Tibial nerve (tissue), 4 donors: Measurements from ENCODE around the gene CFHR5.

Experiments used
- EP300 ChIP-seq, 2 donors: sonication (generic); formaldehyde crosslinking; IDR thresholded peaks; one replicate each; pipeline ENCODE4 v1.6.1; 2017; ENCODE audit warnings: antibody characterized with exemption in 2 of 2, mild to moderate bottlenecking in 1 of 2
- POLR2A ChIP-seq, 2 donors: fragments of 450-650 bp; IDR thresholded peaks; one replicate each; pipeline ENCODE4 v1.6.1; 2017; ENCODE audit warnings: antibody characterized with exemption in 2 of 2, mild to moderate bottlenecking in 2 of 2, moderate library complexity in 2 of 2
- TF ChIP-seq, protein P1 (sequence below), 5 experiments: fragments of 200-600 bp in 3 of 5; fragments of 450-650 bp in 2 of 5; sonication (generic) in 3 of 5; IDR thresholded peaks; one replicate each; pipeline ENCODE4 v1.5.1; 2016 to 2019; ENCODE audit warnings: antibody characterized with exemption in 5 of 5, mild to moderate bottlenecking in 3 of 5, moderate library complexity in 2 of 5

DNA sequence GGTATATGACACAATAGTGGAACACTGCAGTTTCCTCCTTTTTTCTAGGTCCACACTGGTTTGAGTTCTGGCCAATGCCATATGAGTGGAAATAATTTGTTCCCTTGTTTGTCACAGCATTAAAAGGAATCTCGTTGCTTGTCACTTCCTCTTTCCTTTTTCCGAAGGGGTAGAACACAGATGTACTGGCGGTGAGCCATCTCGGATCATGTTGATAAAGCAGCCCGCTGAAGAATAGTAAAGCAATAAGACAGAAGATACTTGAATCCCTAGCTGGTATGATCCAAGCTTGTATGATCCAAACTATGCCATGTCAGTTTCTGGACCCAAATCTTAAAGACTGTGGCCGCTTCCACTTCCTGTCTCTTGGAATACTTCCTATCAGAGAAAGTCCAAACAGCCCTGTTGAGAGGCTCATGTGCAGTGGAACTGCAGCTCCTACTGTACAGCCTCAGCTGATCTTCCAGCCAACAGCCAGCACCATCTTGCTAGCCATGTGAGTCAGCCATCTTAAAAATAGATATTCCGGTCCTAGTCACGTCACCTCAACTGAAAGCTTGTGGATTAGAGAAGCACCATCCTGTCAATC is 40.3 kb downstream of the CFHR5 start:
- no peak for TF ChIP-seq POLR2A (IDR thresholded peaks at IDR 0.05)
- no peak for TF ChIP-seq EP300 (IDR thresholded peaks at IDR 0.05)
- TF ChIP-seq, protein P1, sequence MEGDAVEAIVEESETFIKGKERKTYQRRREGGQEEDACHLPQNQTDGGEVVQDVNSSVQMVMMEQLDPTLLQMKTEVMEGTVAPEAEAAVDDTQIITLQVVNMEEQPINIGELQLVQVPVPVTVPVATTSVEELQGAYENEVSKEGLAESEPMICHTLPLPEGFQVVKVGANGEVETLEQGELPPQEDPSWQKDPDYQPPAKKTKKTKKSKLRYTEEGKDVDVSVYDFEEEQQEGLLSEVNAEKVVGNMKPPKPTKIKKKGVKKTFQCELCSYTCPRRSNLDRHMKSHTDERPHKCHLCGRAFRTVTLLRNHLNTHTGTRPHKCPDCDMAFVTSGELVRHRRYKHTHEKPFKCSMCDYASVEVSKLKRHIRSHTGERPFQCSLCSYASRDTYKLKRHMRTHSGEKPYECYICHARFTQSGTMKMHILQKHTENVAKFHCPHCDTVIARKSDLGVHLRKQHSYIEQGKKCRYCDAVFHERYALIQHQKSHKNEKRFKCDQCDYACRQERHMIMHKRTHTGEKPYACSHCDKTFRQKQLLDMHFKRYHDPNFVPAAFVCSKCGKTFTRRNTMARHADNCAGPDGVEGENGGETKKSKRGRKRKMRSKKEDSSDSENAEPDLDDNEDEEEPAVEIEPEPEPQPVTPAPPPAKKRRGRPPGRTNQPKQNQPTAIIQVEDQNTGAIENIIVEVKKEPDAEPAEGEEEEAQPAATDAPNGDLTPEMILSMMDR (IDR thresholded peaks at IDR 0.05), result no peak
